H1 (cell line): ENCODE data around the gene GLIS2. TPM values are rescaled to one million over a fixed set of nuclear protein-coding genes. Genes with fewer than 3 reads are reported as not detected.

Source experiments
- CTCF ChIA-PET: fragments of 300-600 bp; sonication (Branson Sonifier 250); formaldehyde crosslinking; loops from one replicate; lab custom pipeline; 2021; ENCODE audit not compliant: partially characterized antibody; lab: Charles Lee
- POLR2A ChIA-PET: fragments of 300-600 bp; sonication (Branson Sonifier 250); formaldehyde crosslinking; loops from one replicate; lab custom pipeline; 2021; ENCODE audit warnings: inconsistent platforms; ENCODE audit not compliant: partially characterized antibody; lab: Charles Lee
- DNase-seq, 2 experiments: peaks; one replicate each; pipeline versions ENCODE4 v3.0.0 to v3.0.0-alpha.2; 2010 to 2022; ENCODE audit warnings: low spot score in 2 of 2, low read depth in 1 of 2, mixed read lengths in 1 of 2
- FAIRE-seq: peaks from 2 replicates; lab custom pipeline; 2011; peaks lifted over from hg19 to GRCh38; lab: Jason Lieb, UNC
- H2AFZ ChIP-seq: 2 replicates; pipeline ENCODE4 v1.8.1; 2012; ENCODE audit warnings: low read length, inconsistent platforms
- H2AK5ac ChIP-seq: 2 replicates; pipeline ENCODE4 v1.6.1; 2013; ENCODE audit warnings: low read depth, low read length
- H2BK120ac ChIP-seq: replicated peaks from 2 replicates; pipeline ENCODE3; 2013; ENCODE audit warnings: low read depth, low read length, inconsistent platforms
- H2BK12ac ChIP-seq: 2 replicates; pipeline ENCODE4 v1.6.1; 2013; ENCODE audit warnings: low read depth, low read length
- H2BK15ac ChIP-seq: 2 replicates; pipeline ENCODE4 v1.6.1; 2013; ENCODE audit warnings: low read length
- H2BK20ac ChIP-seq: 2 replicates; pipeline ENCODE4 v1.6.1; 2013; ENCODE audit warnings: low read length
- H2BK5ac ChIP-seq: 2 replicates; pipeline ENCODE4 v1.6.1; 2013; ENCODE audit warnings: low read depth, low read length
- H3K14ac ChIP-seq: 2 replicates; pipeline ENCODE4 v1.6.1; 2013; ENCODE audit warnings: inconsistent platforms; ENCODE audit not compliant: insufficient read length
- H3K18ac ChIP-seq: 2 replicates; pipeline ENCODE4 v1.6.1; 2013; ENCODE audit warnings: low read length; ENCODE audit errors: extremely low read depth
- H3K23ac ChIP-seq: 2 replicates; pipeline ENCODE4 v1.6.1; 2013; ENCODE audit warnings: inconsistent platforms; ENCODE audit not compliant: insufficient read length
- H3K23me2 ChIP-seq: 2 replicates; pipeline ENCODE4 v1.6.1; 2013; ENCODE audit warnings: low read depth, low read length
- H3K27ac ChIP-seq: 2 replicates; pipeline ENCODE4 v1.6.1; 2011; ENCODE audit warnings: low read depth, low read length, inconsistent platforms
- H3K27me3 ChIP-seq, 4 experiments: replicated peaks in 1 of 4; 1 replicate in 1 of 4; 2 replicates in 3 of 4; pipeline versions ENCODE4 v1.6.1 to v1.8.1; 2011 to 2013; ENCODE audit warnings: low read length in 3 of 4, mild to moderate bottlenecking in 3 of 4, inconsistent platforms in 2 of 4, mixed read lengths in 2 of 4, moderate library complexity in 1 of 4; ENCODE audit not compliant: control insufficient read depth in 3 of 4, insufficient read depth in 3 of 4; ENCODE audit errors: extremely low read depth in 1 of 4
- H3K36me3 ChIP-seq, 4 experiments: 2 replicates each; pipeline versions ENCODE4 v1.6.1 to v1.8.1; 2011 to 2013; ENCODE audit warnings: mild to moderate bottlenecking in 4 of 4, low read length in 3 of 4, moderate library complexity in 2 of 4, control low read depth in 1 of 4, inconsistent platforms in 1 of 4; ENCODE audit not compliant: insufficient read depth in 4 of 4, control insufficient read depth in 2 of 4
- H3K4ac ChIP-seq: replicated peaks from 2 replicates; pipeline ENCODE3; 2013; ENCODE audit warnings: low read length, low read depth, mixed read lengths, inconsistent platforms; ENCODE audit not compliant: insufficient read length
- H3K4me1 ChIP-seq, 4 experiments: replicated peaks in 1 of 4; 1 replicate in 1 of 4; 2 replicates in 3 of 4; pipeline versions ENCODE4 v1.6.1 to v1.8.1; 2011 to 2013; ENCODE audit warnings: low read length in 3 of 4, inconsistent platforms in 2 of 4, mixed read lengths in 1 of 4; ENCODE audit not compliant: insufficient read depth in 4 of 4, control insufficient read depth in 3 of 4
- H3K4me2 ChIP-seq, 2 experiments: 2 replicates each; pipeline versions ENCODE4 v1.6.1 to v1.8.1; 2011 to 2013; ENCODE audit warnings: low read depth in 2 of 2, low read length in 2 of 2, control low read depth in 1 of 2, inconsistent platforms in 1 of 2, mild to moderate bottlenecking in 1 of 2; ENCODE audit not compliant: insufficient read depth in 1 of 2
- H3K4me3 ChIP-seq, 4 experiments: fragments of 200-600, 300-600 bp in 1 of 4; sonication (generic), shearing (Covaris generic), sonication (Bioruptor Twin) in 1 of 4; 2 replicates each; pipeline versions ENCODE4 v1.5.1 to v1.8.1; 2011 to 2016; ENCODE audit warnings: low read length in 4 of 4, low read depth in 3 of 4, control low read depth in 2 of 4, inconsistent platforms in 2 of 4, mild to moderate bottlenecking in 2 of 4, mixed read lengths in 1 of 4, moderate library complexity in 1 of 4; ENCODE audit not compliant: insufficient read depth in 2 of 4; ENCODE audit errors: extremely low read depth in 1 of 4
- H3K56ac ChIP-seq: replicated peaks from 2 replicates; pipeline ENCODE3; 2013; ENCODE audit warnings: low read depth, mild to moderate bottlenecking, mixed read lengths, low read length, inconsistent platforms; ENCODE audit not compliant: insufficient read length
- H3K79me1 ChIP-seq: 2 replicates; pipeline ENCODE4 v1.6.1; 2013; ENCODE audit warnings: low read depth, low read length, control low read depth
- H3K79me2 ChIP-seq, 2 experiments: 2 replicates each; pipeline versions ENCODE4 v1.6.1 to v1.8.1; 2012 to 2013; ENCODE audit warnings: low read length in 2 of 2, mild to moderate bottlenecking in 2 of 2, inconsistent platforms in 1 of 2; ENCODE audit not compliant: insufficient read depth in 2 of 2, control insufficient read depth in 1 of 2
- H3K9ac ChIP-seq, 4 experiments: replicated peaks in 1 of 4; 1 replicate in 1 of 4; 2 replicates in 3 of 4; pipeline versions ENCODE4 v1.6.1 to v1.8.1; 2011 to 2013; ENCODE audit warnings: low read depth in 3 of 4, low read length in 3 of 4, control low read depth in 2 of 4, mild to moderate bottlenecking in 2 of 4, moderate library complexity in 2 of 4, inconsistent platforms in 1 of 4; ENCODE audit errors: extremely low read depth in 1 of 4
- H3K9me3 ChIP-seq, 2 experiments: 2 replicates each; pipeline versions ENCODE4 v1.6.1 to v1.8.1; 2012 to 2013; ENCODE audit warnings: mild to moderate bottlenecking in 2 of 2, moderate library complexity in 2 of 2, control low read depth in 1 of 2, inconsistent platforms in 1 of 2, low read depth in 1 of 2, low read length in 1 of 2, mixed read lengths in 1 of 2; ENCODE audit not compliant: insufficient read depth in 2 of 2
- H4K20me1 ChIP-seq, 2 experiments: replicated peaks in 1 of 2; 2 replicates each; pipeline versions ENCODE3 to v1.8.1; 2011 to 2013; ENCODE audit warnings: inconsistent platforms in 2 of 2, low read length in 2 of 2, mild to moderate bottlenecking in 1 of 2; ENCODE audit not compliant: insufficient read depth in 2 of 2, control insufficient read depth in 1 of 2
- H4K5ac ChIP-seq: 2 replicates; pipeline ENCODE4 v1.6.1; 2013; ENCODE audit warnings: low read length, low read depth, mixed read lengths, inconsistent platforms; ENCODE audit not compliant: insufficient read length
- H4K8ac ChIP-seq: 2 replicates; pipeline ENCODE4 v1.8.0; 2013; ENCODE audit warnings: mild to moderate bottlenecking, moderate library complexity, low read length, inconsistent platforms; ENCODE audit not compliant: insufficient read depth; ENCODE audit errors: extremely low read depth
- H4K91ac ChIP-seq: replicated peaks from 2 replicates; pipeline ENCODE3; 2013; ENCODE audit warnings: low read length, mixed read lengths, inconsistent platforms; ENCODE audit not compliant: insufficient read length
- ATF3 ChIP-seq: IDR thresholded peaks from 2 replicates; pipeline ENCODE4 v1.6.1; 2011; ENCODE audit warnings: low read depth, mild to moderate bottlenecking, low read length; ENCODE audit not compliant: insufficient read depth
- KDM1A ChIP-seq: fragments of 200-600, 300-600 bp; sonication (generic); IDR thresholded peaks from 2 replicates; pipeline ENCODE4 v1.7.1; 2016; ENCODE audit warnings: mild to moderate bottlenecking, low read length, borderline replicate concordance
- POLR2A ChIP-seq, 2 experiments: IDR thresholded peaks; 1 replicate in 1 of 2; 2 replicates in 1 of 2; pipeline ENCODE4 v1.6.1; 2011; ENCODE audit warnings: low read depth in 2 of 2, low read length in 2 of 2, mild to moderate bottlenecking in 2 of 2; ENCODE audit errors: control extremely low read depth in 1 of 2
- RAD21 ChIP-seq, 2 experiments: IDR thresholded peaks in 1 of 2; conservative IDR thresholded peaks in 1 of 2; 2 replicates each; pipeline ENCODE4 v1.6.1; 2011; ENCODE audit warnings: low read depth in 2 of 2, low read length in 2 of 2, improper control_type of control experiment in 1 of 2, inconsistent platforms in 1 of 2, mild to moderate bottlenecking in 1 of 2, moderate library complexity in 1 of 2
- RNF2 ChIP-seq: fragments of 200-900, 300-1000 bp; sonication (generic); IDR thresholded peaks from 2 replicates; pipeline ENCODE4 v1.7.1; 2016; ENCODE audit warnings: borderline replicate concordance, low read depth, mild to moderate bottlenecking, antibody characterized with exemption, low read length; ENCODE audit not compliant: poor library complexity, severe bottlenecking; ENCODE audit errors: missing control alignments
- WGBS, 2 experiments: shearing (Covaris generic) in 1 of 2; methylation state at CpG; one replicate each; pipeline versions ENCODE4 v1.1.6 to v1.1.7; 2013 to 2015; ENCODE audit warnings: low lambda C conversion rate in 2 of 2, mixed read lengths in 2 of 2, inconsistent platforms in 1 of 2, low coverage in 1 of 2, missing lambda C conversion rate in 1 of 2; ENCODE audit not compliant: insufficient replicate concordance in 2 of 2, insufficient coverage in 1 of 2, insufficient read length in 1 of 2; ENCODE audit errors: extremely low coverage in 1 of 2, missing lambda C conversion rate in 1 of 2; 5-methylcytosine and 5-hydroxymethylcytosine counted together
- polyA plus RNA-seq, 7 experiments: library from polyadenylated mRNA; depleted of rRNA in 3 of 7; stranded (reverse) in 5 of 7; unstranded in 2 of 7; fragments of >200 nt in 5 of 7; fragments of 200-250 nt in 2 of 7; gene quantifications; 1 replicate in 5 of 7; 2 replicates in 1 of 7; 4 replicates in 1 of 7; pipeline versions ENCODE4 v1.2.1 to v1.2.3, GENCODE V29; 2011 to 2013; ENCODE audit warnings: missing spikeins in 2 of 7, mixed read lengths in 2 of 7
- total RNA-seq: library from RNA; stranded (reverse); fragmentation: NEBNext Ultra II Directional; extraction: Animal tissue kit (Norgen Biotek cat#: 25700); gene quantifications from 2 replicates; pipeline ENCODE4 v1.2.1, GENCODE V29; 2021

GLIS2 gene
- total and polyA plus RNA-seq, 2 of the 8 experiments (the other 6 are each of a cell fraction or from before 2014, with no cell fraction given): 4.3 to 17.4 TPM

GRCh38 chr16:4372578-4373355, 56.9 kb downstream of the GLIS2 start:
- Histone ChIP-seq H4K8ac (no peak overlapping the region), H3K27ac (no peak overlapping the region), H2BK120ac (no peak overlapping the region), H3K79me2 (peaks cover 0 to 11% of the 10 kb centered on the region in 2 experiments; a peak in 1 of 4 replicates), H4K20me1 (peaks cover 4 to 20% of the 10 kb centered on the region in 2 experiments), H2BK12ac (no peak overlapping the region), H3K18ac (peak overlapping the region; percentile 10), H4K91ac (no peak overlapping the region), H3K56ac (no peak overlapping the region), H3K14ac (no peak overlapping the region), H3K36me3 (no peaks in the 10 kb centered on the region), H2BK20ac (no peak overlapping the region), H3K23ac (no peak overlapping the region), H3K23me2 (peaks cover 6% of the 10 kb centered on the region; the same call in 1 of the 2 replicates), H3K9ac (peak overlapping the region in 1 of 4 experiments; percentile 6; a peak in 1 of 7 replicates), H2BK15ac (0 out of 2 replicates have a peak overlapping the region, but pooled peaks have one; percentile 40), H2AFZ (no peak overlapping the region), H3K4me2 (peak overlapping the region; percentile 87 to 90), H2BK5ac (0 out of 2 replicates have a peak overlapping the region, but pooled peaks have one; percentile 18), H3K4ac (no peak overlapping the region), H3K9me3 (no peaks in the 10 kb centered on the region), H2AK5ac (no peak overlapping the region), H3K4me1 (peaks cover 4 to 52% (median 43%) of the 10 kb centered on the region in 4 experiments), H4K5ac (no peak overlapping the region), H3K79me1 (peaks cover 4% of the 10 kb centered on the region), H3K27me3 (peaks cover 0 to 3% (median under 1%) of the 10 kb centered on the region in 4 experiments; a peak in 2 of 7 replicates), H3K4me3 (peak overlapping the region; percentile 54 to 78 (median 59))
- 47% methylated on average over 9 of the region's 10 CpGs; no CpG with 5 or more reads in 1 of the 2 experiments for WGBS, 2 experiments
- ChIA-PET CTCF (interaction anchor here (0.5 to 24.8 kb wide), 11 partner anchors 8 to 685 kb away, joined by 3 to 659 read pairs (median 5); partner anchors contain the start of gene PAM16), POLR2A (interaction anchor here (0.6 to 11.7 kb wide), 15 partner anchors 8 to 655 kb away, joined by 3 to 223 read pairs (median 5); partner anchors contain the start of genes PAM16, TFAP4 and TRAP1)
- TF ChIP-seq KDM1A: no peak
- no peak for TF ChIP-seq RAD21 (IDR thresholded peaks at IDR 0.05 in 1 of 2, conservative IDR thresholded peaks at IDR 0.05 in 1 of 2; ENCODE audit: low read depth in 2 of 2, low read length in 2 of 2)
- no peak for TF ChIP-seq RNF2
- TF ChIP-seq ATF3: no peak
- 0 out of 3 replicates have a peak, but pooled peaks of 1 of the 2 experiments have one; percentile 17 for TF ChIP-seq POLR2A (IDR thresholded peaks at IDR 0.05; ENCODE audit: control extremely low read depth in 1 of 2, low read depth in 2 of 2, low read length in 2 of 2)
- FAIRE-seq: no peak
- no peak for DNase-seq
